ENCODE measurements around the gene CHI3L1. TPM values are rescaled to one million over a fixed set of nuclear protein-coding genes. Genes with fewer than 3 reads are reported as not detected.

Gene CHI3L1
- total and polyA plus RNA-seq, 2 donors (not counting 1 experiment from before 2014, with no cell fraction given) = 0.15 TPM; not detected in 1

- ATAC-seq (ENCODE audit: low read depth) = no peak
- TF ChIP-seq CTCF (IDR thresholded peaks at IDR 0.05) = no peak
- no peak for TF ChIP-seq EZH2 (IDR thresholded peaks at IDR 0.05; ENCODE audit: borderline replicate concordance, insufficient read depth, low read depth, low read length, poor library complexity, severe bottlenecking)
- H3K4me2 ChIP-seq (replicated peaks; ENCODE audit: low read depth, low read length, poor library complexity, severe bottlenecking) = no peak overlapping the region
- intact Hi-C loops (cut with micrococcal nuclease) = no loop called here
- 92% methylated on average over 1 of the region's 5 CpGs for WGBS (ENCODE audit: insufficient coverage)
- ChIA-PET POLR2A (no interaction called here), CTCF (no interaction called here)
- H3K9me3 ChIP-seq (ENCODE audit: control extremely low read depth in 1 of 3, control insufficient read depth in 2 of 3, insufficient read depth in 1 of 3, low read length in 2 of 3) = no peaks in the 10 kb centered on the region
- no peaks in the 10 kb centered on the region for H3K4me1 ChIP-seq (ENCODE audit: control insufficient read depth in 2 of 2, insufficient read depth in 2 of 2, low read length in 2 of 2)
- Mint-ChIP-seq H3K4me3 (no peak overlapping the region), H3K9me3 (ENCODE audit: insufficient read depth) (no peaks in the 10 kb centered on the region), H3K4me1 (no peaks in the 10 kb centered on the region), H3K27ac (no peak overlapping the region), H3K27me3 (peaks cover 16% of the 10 kb centered on the region)
- no peaks in the 10 kb centered on the region for H3K79me2 ChIP-seq (ENCODE audit: control insufficient read depth, insufficient read depth, low read length)
- peaks cover 0 to 5% (median 0%) of the 10 kb centered on the region in 4 experiments for H3K27me3 ChIP-seq (replicated peaks in 1 of 4; ENCODE audit: control extremely low read depth in 1 of 4, control insufficient read depth in 3 of 4, insufficient read depth in 4 of 4, low read length in 3 of 4)
- no peaks in the 10 kb centered on the region for H3K36me3 ChIP-seq (replicated peaks in 1 of 2; ENCODE audit: control extremely low read depth in 1 of 2, control insufficient read depth in 1 of 2, extremely low read depth in 1 of 2, insufficient read depth in 2 of 2, low read length in 1 of 2)
- no peak overlapping the region for H3K27ac ChIP-seq (ENCODE audit: low read length in 2 of 2)
- DNase-seq = no peak
- no peak overlapping the region for H3K4me3 ChIP-seq (ENCODE audit: control extremely low read depth in 1 of 5, extremely low read depth in 1 of 5, insufficient read depth in 1 of 5, low read depth in 2 of 5, low read length in 4 of 5)
- H4K20me1 ChIP-seq (ENCODE audit: control insufficient read depth, insufficient read depth, low read length, poor library complexity, severe bottlenecking) = no peaks in the 10 kb centered on the region
- H3K9ac ChIP-seq (ENCODE audit: low read length) = no peak overlapping the region
- H2AFZ ChIP-seq (ENCODE audit: insufficient read depth, low read depth, low read length, poor library complexity, severe bottlenecking) = no peak overlapping the region
Observed at GRCh38 chr1:203186091-203186445, 436 bp downstream of the CHI3L1 start.

GRCh38 chr1:203185585-203185984 is 919 bp downstream of the CHI3L1 start:
- ChIA-PET CTCF (no interaction called here), POLR2A (no interaction called here)
- Histone ChIP-seq H3K27ac (ENCODE audit: low read length in 2 of 2) (no peak overlapping the region), H3K9me3 (ENCODE audit: control extremely low read depth in 1 of 3, control insufficient read depth in 2 of 3, insufficient read depth in 1 of 3, low read length in 2 of 3) (no peaks in the 10 kb centered on the region), H3K4me2 (replicated peaks; ENCODE audit: low read depth, low read length, poor library complexity, severe bottlenecking) (no peak overlapping the region), H3K4me3 (ENCODE audit: control extremely low read depth in 1 of 5, extremely low read depth in 1 of 5, insufficient read depth in 1 of 5, low read depth in 2 of 5, low read length in 4 of 5) (no peak overlapping the region), H2AFZ (ENCODE audit: insufficient read depth, low read depth, low read length, poor library complexity, severe bottlenecking) (no peak overlapping the region), H3K79me2 (ENCODE audit: control insufficient read depth, insufficient read depth, low read length) (no peaks in the 10 kb centered on the region), H3K9ac (ENCODE audit: low read length) (no peak overlapping the region), H3K4me1 (ENCODE audit: control insufficient read depth in 2 of 2, insufficient read depth in 2 of 2, low read length in 2 of 2) (no peaks in the 10 kb centered on the region), H3K36me3 (replicated peaks in 1 of 2; ENCODE audit: control extremely low read depth in 1 of 2, control insufficient read depth in 1 of 2, extremely low read depth in 1 of 2, insufficient read depth in 2 of 2, low read length in 1 of 2) (no peaks in the 10 kb centered on the region), H4K20me1 (ENCODE audit: control insufficient read depth, insufficient read depth, low read length, poor library complexity, severe bottlenecking) (no peaks in the 10 kb centered on the region), H3K27me3 (replicated peaks in 1 of 4; ENCODE audit: control extremely low read depth in 1 of 4, control insufficient read depth in 3 of 4, insufficient read depth in 4 of 4, low read length in 3 of 4) (peaks cover 0 to 5% (median 0%) of the 10 kb centered on the region in 4 experiments)
- ATAC-seq (ENCODE audit: low read depth) (no peak), DNase-seq (no peak)
- WGBS (ENCODE audit: insufficient coverage) = 96% methylated on average over 4 of the region's 4 CpGs
- TF ChIP-seq CTCF (IDR thresholded peaks at IDR 0.05) = no peak
- no peak for TF ChIP-seq EZH2 (IDR thresholded peaks at IDR 0.05; ENCODE audit: borderline replicate concordance, insufficient read depth, low read depth, low read length, poor library complexity, severe bottlenecking)
- Mint-ChIP-seq H3K27me3 (peaks cover 16% of the 10 kb centered on the region), H3K27ac (no peak overlapping the region), H3K9me3 (ENCODE audit: insufficient read depth) (no peaks in the 10 kb centered on the region), H3K4me1 (no peaks in the 10 kb centered on the region), H3K4me3 (no peak overlapping the region)
- intact Hi-C loops (cut with micrococcal nuclease) = no loop called here

Data from B cell (primary cell).